GM13976 (cell line): ENCODE measurements around the gene APOBEC3B.
"Not testable (repeated sequence)": the region's sequence is repeated elsewhere in the genome, so short reads cannot be mapped to it uniquely, and the experiment has no call there.

Experiments
- DNase-seq: peaks from one replicate; pipeline ENCODE4 v3.0.0; 2012; ENCODE audit warnings: low spot score
- in situ Hi-C: fragments of 300-500 bp; cut with MboI; formaldehyde crosslinking; loops from one replicate; pipeline ENCODE4 v1.12.0; 2022; ENCODE audit warnings: low sequenced_read_pairs, mixed read lengths, inconsistent platforms; ENCODE audit not compliant: unreplicated experiment
- TF ChIP-seq, protein P1 (sequence below): IDR thresholded peaks from 2 replicates; pipeline ENCODE4 v1.5.1; 2012; ENCODE audit warnings: borderline replicate concordance, mild to moderate bottlenecking; ENCODE audit not compliant: insufficient read depth; ENCODE audit errors: extremely low read depth, missing control alignments, control extremely low read depth

The APOBEC3B gene

DNA sequence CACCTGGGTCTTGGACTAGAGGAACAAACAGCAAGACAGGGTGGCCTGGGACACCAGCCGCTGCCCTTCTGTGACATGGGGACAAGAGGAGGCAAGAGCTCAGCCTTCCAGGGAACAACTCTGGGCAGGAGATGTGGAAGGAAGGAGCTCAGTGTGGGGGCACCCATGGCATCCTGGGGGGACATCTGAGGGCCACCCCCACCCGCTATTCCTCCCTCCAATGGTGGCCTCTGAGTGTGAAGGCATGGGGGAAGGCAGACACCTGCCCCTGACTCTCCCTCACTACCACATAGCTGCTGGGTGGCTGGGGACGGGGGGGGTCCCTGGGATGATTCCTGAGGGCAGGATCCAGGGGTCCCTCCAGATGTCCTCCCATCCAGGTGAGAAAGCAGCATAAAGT, 4.5 kb downstream of the APOBEC3B start:
- in situ Hi-C loops, result no loop called here
- TF ChIP-seq, protein P1, sequence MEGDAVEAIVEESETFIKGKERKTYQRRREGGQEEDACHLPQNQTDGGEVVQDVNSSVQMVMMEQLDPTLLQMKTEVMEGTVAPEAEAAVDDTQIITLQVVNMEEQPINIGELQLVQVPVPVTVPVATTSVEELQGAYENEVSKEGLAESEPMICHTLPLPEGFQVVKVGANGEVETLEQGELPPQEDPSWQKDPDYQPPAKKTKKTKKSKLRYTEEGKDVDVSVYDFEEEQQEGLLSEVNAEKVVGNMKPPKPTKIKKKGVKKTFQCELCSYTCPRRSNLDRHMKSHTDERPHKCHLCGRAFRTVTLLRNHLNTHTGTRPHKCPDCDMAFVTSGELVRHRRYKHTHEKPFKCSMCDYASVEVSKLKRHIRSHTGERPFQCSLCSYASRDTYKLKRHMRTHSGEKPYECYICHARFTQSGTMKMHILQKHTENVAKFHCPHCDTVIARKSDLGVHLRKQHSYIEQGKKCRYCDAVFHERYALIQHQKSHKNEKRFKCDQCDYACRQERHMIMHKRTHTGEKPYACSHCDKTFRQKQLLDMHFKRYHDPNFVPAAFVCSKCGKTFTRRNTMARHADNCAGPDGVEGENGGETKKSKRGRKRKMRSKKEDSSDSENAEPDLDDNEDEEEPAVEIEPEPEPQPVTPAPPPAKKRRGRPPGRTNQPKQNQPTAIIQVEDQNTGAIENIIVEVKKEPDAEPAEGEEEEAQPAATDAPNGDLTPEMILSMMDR, result no peak

DNA sequence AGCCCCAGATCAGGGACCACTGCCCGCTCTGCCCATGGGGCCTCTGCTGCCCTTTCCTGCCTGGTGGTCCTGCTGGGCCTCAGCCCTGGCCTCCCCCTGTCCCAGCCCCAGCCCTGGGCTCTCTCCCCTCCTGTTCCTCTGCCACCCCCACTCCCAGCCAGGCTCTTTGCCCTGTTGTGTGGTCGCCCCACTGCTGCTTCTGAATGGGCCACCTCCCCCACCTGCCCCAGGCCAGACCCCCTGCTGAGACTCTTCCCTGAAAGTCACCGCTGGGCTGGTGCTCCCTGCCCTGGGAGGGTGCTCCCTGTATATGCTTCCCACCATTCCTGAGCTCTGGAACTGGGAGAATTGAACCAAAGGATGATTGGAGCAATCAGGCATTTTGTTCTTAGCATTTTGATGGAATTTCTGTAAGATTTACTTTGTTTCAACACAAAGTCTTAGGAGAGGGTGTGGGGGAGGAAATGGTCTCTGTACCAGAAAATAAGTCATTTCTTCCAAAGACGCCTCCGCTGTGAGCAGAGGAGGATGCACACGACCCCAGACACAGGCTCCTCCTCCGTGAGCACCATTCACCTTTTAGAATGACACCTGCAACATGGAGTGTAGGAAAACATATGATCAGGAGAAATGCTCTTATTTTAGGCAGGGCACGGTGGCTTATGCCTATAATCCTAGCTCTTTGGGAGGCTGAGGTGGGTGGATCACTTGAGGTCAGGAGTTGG, 5.2 kb downstream of the APOBEC3B start:
- in situ Hi-C loops, result no loop called here
- no peak for DNase-seq
- TF ChIP-seq, protein P1, result no peak

More for the DNA sequence above, 4.5 kb downstream of the APOBEC3B start:
- DNase-seq, result no peak

DNA sequence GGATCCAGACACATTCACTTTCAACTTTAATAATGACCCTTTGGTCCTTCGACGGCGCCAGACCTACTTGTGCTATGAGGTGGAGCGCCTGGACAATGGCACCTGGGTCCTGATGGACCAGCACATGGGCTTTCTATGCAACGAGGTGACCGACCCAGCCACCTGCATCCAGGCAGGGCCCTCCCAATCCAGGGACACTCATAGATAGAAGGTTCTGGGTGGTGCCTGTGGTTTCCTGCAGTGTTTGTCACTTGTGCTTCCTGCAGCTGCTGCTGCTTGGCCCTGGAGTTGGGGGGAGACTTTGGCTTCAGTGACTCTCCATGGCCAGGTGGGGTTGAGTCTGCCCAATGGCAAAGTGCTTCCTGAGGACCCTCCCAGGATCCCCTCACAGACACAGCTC, 7.3 kb downstream of the APOBEC3B start:
- no peak for DNase-seq

DNA sequence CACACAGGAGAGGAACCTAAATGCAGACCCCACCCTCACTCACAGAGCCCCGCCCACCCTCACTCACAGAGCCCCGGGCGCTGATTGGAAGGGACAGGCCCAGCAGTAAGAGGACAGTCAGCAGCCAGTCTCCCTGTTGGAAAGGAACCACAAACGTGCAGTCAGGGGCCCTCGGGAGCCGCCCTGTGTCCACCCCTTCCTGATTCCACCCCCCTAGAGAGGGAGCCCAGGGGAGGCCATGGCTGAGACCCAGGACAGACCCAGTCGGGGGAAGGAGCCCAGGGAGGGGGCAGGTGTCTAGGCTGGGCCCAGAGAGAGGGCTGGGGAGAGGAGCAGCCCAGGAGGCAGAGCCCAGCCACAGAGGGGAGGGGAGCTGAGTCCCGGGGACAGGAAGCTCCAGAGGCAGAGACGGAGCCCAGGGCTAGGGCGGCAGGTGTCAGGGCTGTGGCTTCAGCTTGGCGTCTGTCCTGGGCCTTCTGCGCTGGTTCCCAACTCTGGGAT, 10.8 kb downstream of the APOBEC3B start:
- in situ Hi-C loops, result loop anchor here (10.0 kb wide), 1 partner anchor 118 kb away; the partner anchor contains the start of gene CBX6
- not testable (repeated sequence) for DNase-seq

More for the DNA sequence above, 7.3 kb downstream of the APOBEC3B start:
- TF ChIP-seq, protein P1, result no peak
- in situ Hi-C loops, result no loop called here

DNA sequence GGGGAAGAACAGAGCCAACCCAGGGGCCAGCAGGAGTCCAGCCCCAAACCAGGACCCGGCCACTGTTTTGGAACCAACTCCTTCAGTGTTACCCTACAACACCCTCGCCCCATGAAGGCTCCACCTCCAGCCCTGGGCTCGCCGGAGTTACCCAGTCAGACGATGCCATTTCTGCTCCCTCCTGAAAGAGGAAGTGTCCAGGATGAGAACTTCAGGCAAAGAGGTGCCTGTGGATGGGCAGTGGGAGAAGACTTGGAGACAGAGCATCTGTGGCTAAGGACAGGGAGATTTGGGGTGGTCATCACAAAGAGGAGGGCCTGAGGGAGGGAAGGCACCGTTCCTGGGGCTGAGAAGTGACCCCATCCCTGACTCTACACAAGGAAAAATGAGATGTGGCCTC, 14.0 kb downstream of the APOBEC3B start:
- in situ Hi-C loops, result loop anchor here (10.0 kb wide), 1 partner anchor 121 kb away; the partner anchor contains the start of gene CBX6
- TF ChIP-seq, protein P1, result no peak
- DNase-seq, result no peak

DNA sequence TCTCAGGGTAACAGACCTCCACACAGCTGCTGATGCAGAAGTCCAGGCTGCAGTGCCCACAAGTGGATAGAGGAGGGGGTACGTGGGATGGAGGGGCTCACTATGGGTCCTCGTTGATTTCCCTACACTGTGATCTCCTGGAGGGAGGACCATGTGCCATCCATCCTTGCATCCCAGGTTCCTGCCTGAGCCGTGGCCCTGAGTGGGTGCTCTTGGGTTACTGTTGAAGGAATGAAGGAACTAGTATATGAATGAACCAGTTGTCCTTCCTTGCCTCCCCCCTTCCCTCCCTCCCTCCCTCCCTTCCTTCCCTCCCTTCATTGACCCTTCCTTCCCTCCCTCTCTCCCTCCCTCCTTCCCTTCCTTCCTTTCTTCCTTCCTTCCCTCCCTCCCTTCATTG, 15.4 kb downstream of the APOBEC3B start:
- TF ChIP-seq, protein P1, result no peak
- no peak for DNase-seq
- in situ Hi-C loops, result loop anchor here (10.0 kb wide), 1 partner anchor 123 kb away; the partner anchor contains the start of gene CBX6

DNA sequence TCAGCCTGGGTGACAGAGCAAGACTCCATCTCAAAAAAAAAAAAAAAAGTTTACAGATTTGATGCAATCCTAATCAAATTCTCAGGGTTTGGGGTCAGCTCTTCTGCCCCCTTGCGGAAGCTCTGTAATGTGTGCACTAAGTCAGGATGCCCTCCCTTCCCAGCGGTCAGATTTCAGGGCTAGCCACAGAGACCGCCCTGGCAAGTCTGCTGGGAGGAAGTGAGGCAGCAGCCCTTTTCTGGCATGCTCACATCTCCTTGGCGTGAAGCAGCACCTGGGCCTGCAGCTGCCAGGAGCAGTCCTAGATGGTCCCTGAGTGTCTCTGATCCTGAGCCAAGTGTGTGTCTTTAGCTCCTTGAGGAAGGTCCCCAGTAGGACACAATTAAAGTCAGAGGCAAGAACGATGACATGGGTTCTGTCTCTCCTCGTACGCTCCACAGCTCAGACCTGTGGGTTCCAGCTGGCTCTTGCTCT, 21.1 kb downstream of the APOBEC3B start:
- TF ChIP-seq, protein P1, result peak; percentile 60
- peak; percentile 87 for DNase-seq
- in situ Hi-C loops, result loop anchor here (25.0 kb wide), 1 partner anchor 309 kb away; the partner anchor contains the start of gene RPL3
